Gastroesophageal sphincter (tissue), 4 donors: Measurements from ENCODE around the gene INAFM2. TPM values are rescaled to one million over a fixed set of nuclear protein-coding genes. Genes with fewer than 3 reads are reported as not detected.

ENCODE experiments used
- ATAC-seq: fragments of 150-250 bp; one replicate; pipeline ENCODE4 v1.9.1; 2016; ENCODE audit warnings: mild to moderate bottlenecking, moderate library complexity
- H3K27ac ChIP-seq, 4 donors: fragments of 200-600 bp; sonication (generic) in 3 of 4; 1 replicate in 3 of 4; 2 replicates in 1 of 4; pipeline ENCODE4 v1.5.1; 2016 to 2019
- H3K27me3 ChIP-seq: fragments of 200-600 bp; sonication (generic); one replicate; pipeline ENCODE4 v1.5.1; 2019
- H3K36me3 ChIP-seq, 2 donors: fragments of 200-600 bp; sonication (generic); one replicate each; pipeline ENCODE4 v1.5.1; 2019; ENCODE audit warnings: control low read depth in 1 of 2
- H3K4me1 ChIP-seq, 3 donors: fragments of 200-600 bp; sonication (generic); 1 replicate in 2 of 3; 2 replicates in 1 of 3; pipeline ENCODE4 v1.5.1; 2016 to 2019; ENCODE audit warnings: control low read depth in 2 of 3
- H3K4me3 ChIP-seq, 2 donors: fragments of 200-600 bp; sonication (generic); one replicate each; pipeline ENCODE4 v1.5.1; 2019; ENCODE audit warnings: mild to moderate bottlenecking in 1 of 2, moderate library complexity in 1 of 2
- H3K9me3 ChIP-seq, 3 donors: fragments of 200-600 bp; sonication (generic); one replicate each; pipeline ENCODE4 v1.5.1; 2017 to 2019; ENCODE audit warnings: control low read depth in 2 of 3
- CTCF ChIP-seq, 4 experiments: fragments of 200-600 bp in 2 of 4; fragments of 450-650 bp in 2 of 4; sonication (generic) in 1 of 4; IDR thresholded peaks; one replicate each; pipeline ENCODE4 v1.5.1; 2017 to 2019; ENCODE audit warnings: antibody characterized with exemption in 4 of 4, mild to moderate bottlenecking in 2 of 4, moderate library complexity in 2 of 4
- EP300 ChIP-seq: sonication (generic); formaldehyde crosslinking; IDR thresholded peaks from one replicate; pipeline ENCODE4 v1.6.1; 2017; ENCODE audit warnings: antibody characterized with exemption, mild to moderate bottlenecking
- POLR2A ChIP-seq, 2 donors: fragments of 450-650 bp; IDR thresholded peaks; one replicate each; pipeline ENCODE4 v1.6.1; 2017; ENCODE audit warnings: antibody characterized with exemption in 2 of 2, mild to moderate bottlenecking in 2 of 2, moderate library complexity in 1 of 2
- POLR2AphosphoS5 ChIP-seq: sonication (generic); formaldehyde crosslinking; IDR thresholded peaks from one replicate; pipeline ENCODE4 v1.6.1; 2017; ENCODE audit warnings: antibody characterized with exemption
- WGBS, 2 donors: methylation state at CpG; one replicate each; pipeline ENCODE4 v1.1.5; 2018; ENCODE audit warnings: low coverage in 1 of 2; 5-methylcytosine and 5-hydroxymethylcytosine counted together
- total RNA-seq, 4 donors: library from RNA; depleted of rRNA; stranded (reverse); fragments of >200 nt; gene quantifications; one replicate each; pipeline ENCODE4 v1.1.0, GENCODE V29; 2016

The INAFM2 gene
- total RNA-seq, 4 donors from 2014 or later = 27.3 to 66.6 (median 37.5) TPM

GRCh38 chr15:40334941-40335795, 11.7 kb downstream of the INAFM2 start:
- WGBS, 2 donors = 87 to 89% methylated on average over 6 of the region's 26 CpGs
- TF ChIP-seq POLR2AphosphoS5 = no peak
- TF ChIP-seq EP300 = no peak
- no peak for TF ChIP-seq POLR2A (IDR thresholded peaks at IDR 0.05)
- TF ChIP-seq CTCF (IDR thresholded peaks at IDR 0.05) = no peak
- H3K36me3 ChIP-seq = peaks cover 0 to 31% of the 10 kb centered on the region in 2 donors
- H3K4me1 ChIP-seq = peaks cover 3 to 100% (median 62%) of the 10 kb centered on the region in 3 donors
- H3K9me3 ChIP-seq = no peaks in the 10 kb centered on the region
- H3K27me3 ChIP-seq = no peaks in the 10 kb centered on the region
- no peak overlapping the region for H3K4me3 ChIP-seq
- ATAC-seq = no peak
- peak overlapping the region; percentile 9 to 98 (median 98) for H3K27ac ChIP-seq

GRCh38 chr15:40335938-40336743, 12.6 kb downstream of the INAFM2 start:
- Histone ChIP-seq H3K27ac (peak overlapping the region; percentile 9 to 98 (median 98)), H3K4me1 (peaks cover 0 to 100% (median 58%) of the 10 kb centered on the region in 3 donors), H3K4me3 (no peak overlapping the region), H3K9me3 (no peaks in the 10 kb centered on the region), H3K36me3 (peaks cover 0 to 31% of the 10 kb centered on the region in 2 donors), H3K27me3 (no peaks in the 10 kb centered on the region)
- ATAC-seq = no peak
- TF ChIP-seq POLR2A (IDR thresholded peaks at IDR 0.05) (no peak), POLR2AphosphoS5 (no peak), EP300 (no peak), CTCF (IDR thresholded peaks at IDR 0.05) (no peak)
- WGBS, 2 donors = 59 to 72% methylated on average over 2 to 4 of the region's 13 CpGs

GRCh38 chr15:40336744-40337122, 13.2 kb downstream of the INAFM2 start:
- Histone ChIP-seq H3K36me3 (peaks cover 0 to 31% of the 10 kb centered on the region in 2 donors), H3K4me1 (peaks cover 0 to 100% (median 60%) of the 10 kb centered on the region in 3 donors), H3K9me3 (no peaks in the 10 kb centered on the region), H3K4me3 (no peak overlapping the region), H3K27ac (peak overlapping the region; percentile 96 to 98 (median 98)), H3K27me3 (no peaks in the 10 kb centered on the region)
- no peak for ATAC-seq
- 68% methylated on average over 5 of the region's 5 CpGs; no CpG with 5 or more reads in 1 of the 2 donors for WGBS, 2 donors
- TF ChIP-seq POLR2AphosphoS5 = no peak
- peak in 1 of 4 experiments; percentile 15 for TF ChIP-seq CTCF (IDR thresholded peaks at IDR 0.05)

- Histone ChIP-seq H3K4me1 (peaks cover 0 to 100% (median 60%) of the 10 kb centered on the region in 3 donors), H3K4me3 (peak overlapping the region in 1 of 2 donors; percentile 60), H3K27ac (peak overlapping the region; percentile 96 to 98 (median 98)), H3K36me3 (peaks cover 0 to 31% of the 10 kb centered on the region in 2 donors), H3K27me3 (no peaks in the 10 kb centered on the region), H3K9me3 (no peaks in the 10 kb centered on the region)
- ATAC-seq = no peak
- TF ChIP-seq CTCF (IDR thresholded peaks at IDR 0.05) = no peak
- no peak for TF ChIP-seq POLR2A (IDR thresholded peaks at IDR 0.05)
- TF ChIP-seq EP300 = no peak
- no peak for TF ChIP-seq POLR2AphosphoS5
- no CpG with 5 or more reads among the region's 19 CpGs for WGBS, 2 donors
Measured at GRCh38 chr15:40337597-40337996, 14.1 kb downstream of the INAFM2 start.
